HG03439 (cell line): ENCODE data around the gene KCNT2.
"Not testable (repeated sequence)": the region's sequence is repeated elsewhere in the genome, so short reads cannot be mapped to it uniquely, and the experiment has no call there.

Source experiments
- ATAC-seq: cut with Tn5 transposase; IDR thresholded peaks from one replicate; pipeline ENCODE4 v1.9.1; 2021; ENCODE audit warnings: mild to moderate bottlenecking, moderate library complexity; ENCODE audit not compliant: unreplicated experiment

Gene KCNT2

GRCh38 chr1:196608390-196609369, at the start of gene KCNT2:
TSS of gene KCNT2 (minus strand) at chr1:196608440. CDS start at chr1:196608309, 131 bp downstream.
- ATAC-seq = no peak

GRCh38 chr1:196655494-196655893, 47.3 kb upstream of the KCNT2 start:
- ATAC-seq = no peak

- ATAC-seq = no peak
Observed at GRCh38 chr1:196655071-196655470, 46.8 kb upstream of the KCNT2 start.

GRCh38 chr1:196654271-196654670, 46.0 kb upstream of the KCNT2 start:
- ATAC-seq = no peak

- ATAC-seq = no peak
Observed at GRCh38 chr1:196651637-196652215, 43.5 kb upstream of the KCNT2 start, which contains the start of gene CFH. TSS of gene CFH (plus strand) at chr1:196652043. CDS start at chr1:196652118, 75 bp downstream.

- ATAC-seq = no peak
Observed at GRCh38 chr1:196651079-196651478, 42.8 kb upstream of the KCNT2 start.

- ATAC-seq = no peak
Observed at GRCh38 chr1:196650403-196650802, 42.2 kb upstream of the KCNT2 start.

GRCh38 chr1:196649990-196650389, 41.8 kb upstream of the KCNT2 start:
- no peak for ATAC-seq

GRCh38 chr1:196640976-196641375, 32.7 kb upstream of the KCNT2 start:
- no peak for ATAC-seq

- not testable (repeated sequence) for ATAC-seq
Observed at GRCh38 chr1:196639291-196639690, 31.1 kb upstream of the KCNT2 start.

GRCh38 chr1:196638466-196638865, 30.2 kb upstream of the KCNT2 start:
- no peak for ATAC-seq

GRCh38 chr1:196637606-196638005, 29.4 kb upstream of the KCNT2 start:
- ATAC-seq = no peak

- ATAC-seq = no peak
Observed at GRCh38 chr1:196628838-196629237, 20.6 kb upstream of the KCNT2 start.

- ATAC-seq = no peak
Observed at GRCh38 chr1:196623079-196623478, 14.8 kb upstream of the KCNT2 start.

GRCh38 chr1:196619721-196620120, 11.5 kb upstream of the KCNT2 start:
- no peak for ATAC-seq

- ATAC-seq = no peak
Observed at GRCh38 chr1:196611873-196612272, 3.6 kb upstream of the KCNT2 start.

GRCh38 chr1:196609370-196609737, 1.1 kb upstream of the KCNT2 start:
- no peak for ATAC-seq

- ATAC-seq = no peak
Observed at GRCh38 chr1:196607981-196608380, 259 bp downstream of the KCNT2 start.

- ATAC-seq = no peak
Observed at GRCh38 chr1:196603651-196604050, 4.6 kb downstream of the KCNT2 start.

GRCh38 chr1:196598942-196599748, 9.1 kb downstream of the KCNT2 start:
- no peak for ATAC-seq

- no peak for ATAC-seq
Observed at GRCh38 chr1:196594700-196595099, 13.5 kb downstream of the KCNT2 start.
